GM18511 (cell line): ENCODE results near the gene LRRFIP1.
"Not testable (repeated sequence)": the region's sequence is repeated elsewhere in the genome, so short reads cannot be mapped to it uniquely, and the experiment has no call there.

Source experiments
- ATAC-seq: cut with Tn5 transposase; IDR thresholded peaks from one replicate; pipeline ENCODE4 v1.9.1; 2021; ENCODE audit warnings: mild to moderate bottlenecking, moderate library complexity; ENCODE audit not compliant: unreplicated experiment

LRRFIP1 gene

DNA sequence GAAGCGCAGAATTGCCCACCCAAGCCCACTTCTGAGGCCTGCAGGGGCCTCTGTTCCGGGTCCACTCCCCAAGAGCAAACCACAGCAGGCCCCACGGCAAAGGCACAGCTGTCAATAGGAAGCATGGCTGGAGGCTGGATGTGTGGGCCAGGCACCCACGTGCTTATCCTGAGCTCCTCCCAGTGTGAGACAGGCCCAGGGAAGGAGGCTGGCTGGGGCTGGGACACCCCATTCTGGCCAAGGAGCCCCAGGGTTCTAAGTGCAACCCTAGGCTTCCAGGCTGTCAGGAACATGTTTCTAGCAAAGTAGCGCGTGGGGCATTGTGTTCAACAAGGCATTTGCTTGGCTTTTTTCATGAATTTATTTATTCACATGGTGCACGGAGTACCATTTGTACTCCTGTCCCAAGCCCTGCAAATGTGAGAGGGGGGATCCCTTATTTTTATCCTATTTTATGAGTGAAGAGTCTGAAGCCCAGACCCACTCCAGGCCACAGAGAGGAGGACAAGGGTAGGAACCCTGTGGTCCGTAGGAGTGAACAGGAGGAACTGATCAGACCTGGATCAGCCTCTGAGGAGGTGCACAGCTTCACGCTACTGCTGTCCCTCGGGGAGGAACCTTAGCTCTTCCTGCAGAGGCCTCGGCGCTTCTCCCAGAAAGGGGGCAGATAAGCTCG, 30.7 kb upstream of the LRRFIP1 start:
- no peak for ATAC-seq

DNA sequence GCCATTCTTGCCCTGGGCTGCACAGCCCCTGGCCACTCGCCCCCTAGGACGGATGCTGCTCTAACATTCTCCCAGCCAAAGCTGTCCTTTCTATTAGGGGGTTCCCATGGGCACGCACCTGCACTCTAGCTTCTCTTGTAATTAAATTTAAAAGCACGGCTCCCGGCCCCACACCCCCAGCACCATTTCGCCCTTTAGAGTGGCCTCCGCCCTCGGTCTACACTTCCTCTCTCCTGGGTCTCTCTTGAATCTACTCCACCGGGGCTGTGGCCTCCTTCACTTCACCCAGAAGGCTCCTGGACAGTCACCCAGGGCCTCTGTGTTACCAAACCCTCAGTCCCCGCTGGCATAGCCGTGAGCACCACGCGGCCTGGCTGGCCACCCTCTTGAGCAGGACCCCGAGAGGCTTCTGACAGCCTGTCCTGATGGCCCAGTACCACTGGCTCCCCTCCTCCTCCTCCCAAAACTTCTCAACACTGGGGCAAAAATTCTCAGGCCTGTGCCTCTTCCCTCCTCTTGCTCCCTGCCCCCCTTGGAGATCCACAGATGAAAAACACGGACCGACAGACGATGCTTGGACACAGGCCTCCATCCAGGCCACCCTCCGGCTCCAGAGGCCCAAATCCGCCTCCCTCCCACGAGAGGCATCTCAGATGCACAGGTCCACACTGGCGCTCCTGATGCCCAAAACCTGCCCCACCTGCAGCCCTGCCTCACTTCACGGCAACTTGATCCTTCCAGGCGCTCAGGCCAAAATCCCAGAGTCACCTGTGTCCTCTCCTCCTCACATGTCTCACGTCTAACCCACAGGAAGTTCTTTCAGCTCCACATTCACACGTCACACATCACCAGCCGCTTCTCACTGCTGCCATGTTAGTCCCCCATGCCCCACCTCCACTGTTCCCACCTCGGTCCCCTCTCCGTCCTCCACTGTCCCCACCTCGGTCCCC, 29.9 kb upstream of the LRRFIP1 start:
- no peak for ATAC-seq

DNA sequence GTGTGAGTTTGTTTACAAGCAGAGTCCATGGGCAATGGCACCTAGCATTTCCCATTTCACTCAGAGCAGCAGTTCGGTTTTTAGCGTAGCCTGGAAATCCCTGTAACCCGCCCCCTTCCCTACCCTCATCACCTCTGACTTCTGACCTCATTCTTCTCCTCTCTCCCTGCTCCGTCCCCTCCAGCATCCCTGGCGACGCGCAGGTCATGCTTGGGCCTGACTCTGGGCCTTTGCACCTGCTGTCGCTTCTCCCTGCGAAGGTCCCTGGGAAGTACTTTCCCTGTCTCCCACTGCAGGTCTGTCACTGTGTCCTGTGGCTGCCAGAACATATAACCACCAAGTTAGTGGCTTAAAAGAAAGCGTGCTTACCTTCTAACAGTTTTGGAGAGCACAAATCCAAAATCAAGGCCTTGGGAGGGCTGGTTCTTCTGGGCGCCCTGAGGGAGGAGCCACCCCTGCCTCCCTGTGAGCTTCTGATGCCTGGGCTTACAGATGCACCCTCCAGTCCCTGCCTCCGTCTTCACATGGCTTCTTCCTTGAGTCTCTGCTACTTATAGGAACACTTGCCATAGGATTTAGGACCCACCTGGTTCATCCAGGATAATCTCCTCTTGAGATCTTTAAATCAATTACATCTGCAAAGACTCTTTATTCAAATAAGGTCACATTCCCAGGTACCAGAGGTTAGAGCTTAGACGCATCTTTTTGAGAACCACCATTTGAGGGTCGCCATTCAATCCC, 28.7 kb upstream of the LRRFIP1 start:
- ATAC-seq: no peak

DNA sequence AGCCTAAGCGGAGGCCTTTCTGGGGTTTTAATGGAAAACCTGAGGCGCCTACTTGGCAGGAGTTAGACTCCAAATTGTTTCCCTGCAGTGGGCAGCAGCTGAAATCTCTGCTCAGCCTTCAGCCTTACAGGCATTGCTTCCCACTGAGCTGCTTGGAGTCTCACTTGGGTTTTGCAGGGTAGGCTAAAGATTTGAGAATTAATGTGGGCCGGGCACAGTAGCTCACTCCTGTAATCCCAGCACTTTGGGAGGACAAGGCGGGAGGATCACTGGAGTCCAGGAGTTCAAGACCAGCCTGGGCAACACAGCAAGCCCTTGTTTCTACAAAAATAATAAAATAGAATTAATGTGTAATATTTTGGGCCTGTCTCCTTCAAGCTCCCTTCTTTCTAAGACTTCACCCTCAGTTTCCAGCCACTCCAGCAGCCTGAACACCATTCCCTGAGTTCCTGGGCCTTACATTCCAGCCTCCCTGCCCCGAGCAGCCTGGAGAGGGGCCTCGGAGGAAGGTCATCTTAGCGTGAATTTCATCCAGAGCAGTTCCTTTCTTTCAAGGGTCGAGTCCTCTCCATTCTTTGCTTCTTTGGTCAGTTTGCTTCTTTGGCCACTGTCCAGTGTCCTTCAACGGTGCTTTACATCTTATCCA, 27.8 kb upstream of the LRRFIP1 start:
- ATAC-seq: no peak

DNA sequence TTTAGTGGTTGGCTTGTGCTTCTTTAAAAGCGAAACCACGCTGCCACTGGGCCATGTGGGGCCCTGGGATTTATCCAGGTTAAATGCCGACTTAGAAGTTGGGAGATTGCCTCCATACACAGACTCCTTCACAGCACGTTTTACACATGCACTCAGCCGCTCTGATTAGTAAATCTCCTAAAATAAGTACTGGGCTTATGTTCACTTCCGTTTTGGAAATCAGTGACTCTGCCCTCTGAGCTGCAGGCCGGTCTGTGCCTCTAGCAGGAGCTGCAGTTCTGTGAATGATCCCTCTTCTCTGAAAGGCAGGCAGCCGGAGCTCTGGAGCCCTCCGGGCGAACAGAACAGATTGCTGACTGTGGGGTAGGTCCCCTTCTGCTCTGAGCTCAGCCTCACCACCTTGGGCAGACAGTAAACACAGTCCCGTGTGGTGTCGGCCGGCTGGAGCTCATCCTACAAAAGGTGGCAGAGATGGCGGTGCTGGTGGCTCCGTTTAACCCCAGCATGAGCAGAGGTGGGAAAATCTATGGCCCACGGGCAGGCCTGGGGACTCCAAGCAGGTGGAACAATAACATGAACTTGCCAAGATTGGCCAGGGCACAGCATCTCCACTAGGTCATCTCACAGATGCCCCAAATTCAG, 27.1 kb upstream of the LRRFIP1 start:
- no peak for ATAC-seq

DNA sequence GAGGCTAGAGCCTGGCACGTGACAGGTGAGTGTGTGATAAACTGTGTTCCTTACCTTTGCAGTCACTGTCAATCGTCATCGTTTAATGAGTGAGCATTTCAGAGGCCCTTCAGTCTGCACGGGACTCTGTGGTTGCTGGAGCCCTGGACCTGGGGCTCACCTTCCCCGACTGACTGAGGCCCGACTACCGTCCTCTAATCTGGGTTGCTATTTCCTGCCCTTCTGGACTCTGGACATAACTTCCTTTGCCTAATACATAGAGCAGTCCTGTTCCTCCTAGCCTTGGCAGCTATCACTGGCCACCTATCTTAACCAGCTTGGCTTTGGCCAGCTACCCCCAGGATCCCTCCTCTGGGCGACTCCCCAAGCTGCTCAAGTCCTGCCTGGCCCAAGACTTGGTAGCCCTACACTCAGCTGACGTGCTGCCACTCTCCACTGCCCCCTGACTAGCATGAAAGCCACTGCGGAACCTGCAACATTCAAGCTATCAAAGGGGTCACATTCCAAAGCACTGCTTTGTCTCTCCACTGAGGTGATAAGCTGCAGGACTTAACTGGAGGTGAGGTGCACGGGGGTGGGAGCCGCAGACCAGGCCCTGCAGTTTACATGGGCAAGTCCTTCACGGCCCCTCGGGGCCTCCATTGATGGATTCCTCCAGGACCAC, 25.8 kb upstream of the LRRFIP1 start:
- ATAC-seq: no peak

DNA sequence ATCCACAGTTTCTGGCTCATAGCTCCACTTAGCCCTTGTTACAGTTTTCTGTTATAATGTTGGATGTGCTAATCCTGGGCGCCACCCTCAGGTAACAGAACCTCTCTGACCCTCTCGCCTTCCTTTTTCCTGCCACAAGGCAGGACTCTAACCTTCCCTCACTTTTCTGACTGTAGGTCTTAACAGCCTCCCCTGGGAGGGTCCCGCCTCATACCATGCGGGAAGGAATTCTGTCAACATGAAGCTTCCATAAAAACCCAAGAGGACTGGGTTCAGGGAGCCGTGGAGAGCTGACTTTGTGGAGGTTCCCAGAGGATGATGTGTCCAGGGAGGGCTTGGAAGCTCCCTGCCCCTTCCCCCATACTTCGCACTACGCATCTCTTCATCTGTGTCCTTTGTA, 25.0 kb upstream of the LRRFIP1 start:
- ATAC-seq: no peak

DNA sequence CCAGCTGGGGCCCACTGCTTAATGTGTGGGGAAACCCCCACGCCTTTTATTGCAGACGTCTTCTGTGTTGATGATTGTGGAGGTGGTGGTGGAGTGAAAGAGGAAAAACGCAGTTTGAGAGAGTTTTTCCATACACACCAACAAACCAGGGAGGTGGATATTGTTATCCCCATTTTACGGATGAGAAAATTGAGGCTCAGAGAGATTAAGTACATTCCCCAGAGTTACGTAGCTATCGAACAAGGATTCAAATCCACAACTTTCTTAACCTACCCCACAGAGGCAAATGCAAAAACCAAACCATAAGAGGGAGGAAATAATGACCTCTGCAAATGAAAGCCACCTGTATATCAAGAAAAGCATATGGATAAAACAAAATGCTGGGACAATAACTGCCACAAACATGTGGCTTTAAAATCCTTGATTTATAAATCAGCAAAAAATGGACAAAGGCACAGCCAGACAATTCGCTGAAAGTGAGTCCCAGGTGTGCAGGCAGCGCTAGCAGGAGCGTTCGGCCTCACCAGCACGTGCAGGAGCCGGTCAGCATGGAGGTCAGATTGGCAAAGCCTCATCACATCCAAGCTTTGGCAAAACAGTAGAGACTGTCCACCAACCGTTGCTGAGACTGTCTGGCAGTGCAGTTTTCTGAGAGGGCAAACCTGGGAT, 24.2 kb upstream of the LRRFIP1 start:
- no peak for ATAC-seq

DNA sequence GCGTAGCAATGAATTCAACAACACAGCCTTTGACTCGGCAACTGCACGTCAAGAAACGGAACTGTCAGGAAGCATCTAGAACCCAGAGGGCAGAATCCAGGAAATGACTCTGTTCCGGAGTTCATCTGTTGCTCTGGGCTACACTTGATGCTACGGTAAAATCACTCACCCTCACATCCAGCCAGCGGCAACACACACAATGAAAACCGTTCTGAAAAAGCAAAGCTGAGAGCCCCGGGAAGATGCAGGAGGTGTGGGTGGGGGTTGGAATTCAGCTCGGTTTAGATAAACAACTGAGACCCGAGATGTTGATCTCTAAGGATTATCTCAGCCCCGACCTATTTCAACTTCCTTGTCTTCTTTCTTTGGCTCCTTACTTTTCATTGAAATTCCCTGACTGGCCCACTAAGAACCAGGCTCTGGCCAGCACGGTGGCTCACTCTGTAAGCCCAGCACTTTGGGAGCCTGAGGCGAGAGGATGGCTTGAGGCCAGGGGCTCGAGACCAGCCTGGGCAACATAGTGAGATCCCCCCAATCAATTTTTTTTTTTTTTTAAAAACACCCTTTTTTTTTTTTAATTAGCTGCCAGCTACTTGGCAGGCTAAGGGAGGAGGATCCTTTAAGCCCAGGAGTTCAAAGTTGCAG, 23.5 kb upstream of the LRRFIP1 start:
- peak; percentile 90 for ATAC-seq

DNA sequence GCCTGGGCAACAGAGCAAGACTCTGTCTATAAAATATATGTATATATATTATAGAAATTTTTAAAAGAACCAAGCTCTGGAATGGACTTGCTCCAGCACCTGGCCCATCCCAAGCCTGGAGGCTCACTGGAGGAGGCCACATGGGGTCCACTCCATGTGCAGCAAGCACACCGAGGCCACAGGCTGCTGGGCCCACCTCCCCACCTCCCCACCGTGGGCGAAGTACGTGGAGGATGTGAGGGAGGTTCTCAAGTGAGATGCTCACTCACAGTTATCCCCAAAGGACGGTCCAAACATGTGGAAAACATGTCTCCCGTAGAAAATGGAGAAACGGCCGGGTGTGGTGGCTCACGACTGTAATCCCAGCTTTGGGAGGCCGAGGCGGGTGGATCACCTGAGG, 23.0 kb upstream of the LRRFIP1 start:
- ATAC-seq: no peak

DNA sequence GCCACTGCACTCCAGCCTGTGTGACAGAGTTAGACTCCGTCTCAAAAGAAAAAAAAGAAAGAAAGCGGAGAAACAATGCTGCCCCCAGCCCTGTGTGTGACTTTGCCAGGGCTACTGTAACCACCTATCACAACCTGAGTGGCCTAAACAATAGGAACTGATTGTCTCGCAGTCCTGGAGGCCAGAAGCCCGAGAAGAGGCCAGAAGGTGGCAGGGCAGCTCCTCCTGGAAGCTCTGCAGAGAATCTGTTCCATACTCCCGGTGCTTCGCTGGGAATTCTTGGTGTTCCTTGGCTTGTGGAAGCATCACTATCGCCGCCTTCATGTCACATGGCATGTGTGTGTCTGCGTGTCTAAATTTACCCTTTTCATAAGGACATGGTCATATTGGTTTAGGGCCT, 22.4 kb upstream of the LRRFIP1 start:
- no peak for ATAC-seq

DNA sequence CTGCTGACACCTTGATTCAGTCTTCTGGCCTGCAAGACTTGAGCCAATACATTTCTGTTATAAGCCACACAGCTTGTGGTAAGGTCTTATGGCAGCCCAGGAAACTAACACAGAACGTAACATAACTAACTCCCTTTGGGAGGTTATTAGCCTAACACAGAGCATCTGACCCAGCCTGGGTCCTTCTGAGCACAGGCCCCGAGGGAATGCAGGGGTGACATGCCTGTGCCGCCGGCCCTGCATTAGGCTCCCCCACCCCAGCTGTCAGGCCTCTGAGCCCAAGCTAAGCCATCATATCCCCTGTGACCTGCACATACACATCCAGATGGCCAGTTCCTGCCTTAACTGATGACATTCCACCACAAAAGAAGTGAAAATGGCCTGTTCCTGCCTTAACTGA, 20.9 kb upstream of the LRRFIP1 start:
- ATAC-seq: not testable (repeated sequence)

DNA sequence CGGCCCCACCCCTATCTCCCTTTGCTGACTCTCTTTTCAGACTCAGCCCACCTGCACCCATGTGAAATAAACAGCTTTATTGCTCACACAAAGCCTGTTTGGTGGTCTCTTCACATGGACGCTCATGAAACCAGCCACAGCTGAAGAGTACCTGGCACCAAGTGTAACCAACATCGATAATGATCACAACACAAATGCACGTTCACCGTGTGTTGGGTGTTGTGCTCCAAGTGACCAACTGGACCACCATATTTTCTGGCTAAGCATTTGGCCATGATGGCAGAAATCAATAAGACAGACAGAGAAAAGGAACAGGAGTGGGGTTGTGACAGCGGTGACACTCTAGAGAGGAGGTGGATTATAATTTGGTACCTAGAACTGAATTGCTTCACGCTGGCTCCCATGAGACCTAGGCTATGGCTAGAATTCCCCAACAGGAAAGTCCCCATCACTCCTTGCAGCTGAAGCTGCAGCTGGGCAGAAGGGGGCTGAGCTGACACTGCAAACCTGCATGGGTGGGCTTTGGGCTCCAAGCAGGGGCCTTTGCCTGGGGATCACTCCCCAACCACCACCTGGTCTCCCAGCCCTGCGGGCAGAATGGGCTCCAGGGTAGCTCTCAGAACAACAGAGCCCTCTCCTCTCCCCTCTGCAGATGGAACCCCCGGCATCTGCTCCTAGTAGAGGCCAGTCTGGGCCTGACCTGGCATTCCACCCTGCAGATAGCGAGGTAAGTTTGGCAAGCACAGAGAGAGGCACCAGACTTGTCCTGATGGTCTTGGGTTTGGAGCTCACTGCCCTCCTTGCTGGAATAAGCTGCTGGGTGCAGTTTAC, 14.6 kb upstream of the LRRFIP1 start:
- ATAC-seq: no peak

DNA sequence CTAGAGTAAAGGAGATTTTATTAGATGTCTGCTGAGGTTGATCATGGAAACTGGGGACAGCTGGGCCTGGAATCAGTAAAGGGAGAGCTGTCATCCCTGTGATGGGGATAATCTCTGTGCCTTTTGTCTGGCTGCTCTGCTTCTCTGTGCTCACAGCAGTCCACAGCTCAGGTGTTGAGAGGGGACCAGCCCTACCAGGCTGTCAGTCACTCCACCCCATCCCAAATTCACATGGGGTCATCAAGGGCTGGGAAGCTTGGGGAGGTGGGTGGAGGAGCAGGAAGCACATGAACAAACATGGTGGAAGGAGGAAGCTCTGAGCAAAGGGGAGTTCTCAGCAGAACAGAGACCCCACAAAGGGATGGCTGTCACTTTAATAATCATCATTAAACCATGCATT, 13.7 kb upstream of the LRRFIP1 start:
- ATAC-seq: no peak

DNA sequence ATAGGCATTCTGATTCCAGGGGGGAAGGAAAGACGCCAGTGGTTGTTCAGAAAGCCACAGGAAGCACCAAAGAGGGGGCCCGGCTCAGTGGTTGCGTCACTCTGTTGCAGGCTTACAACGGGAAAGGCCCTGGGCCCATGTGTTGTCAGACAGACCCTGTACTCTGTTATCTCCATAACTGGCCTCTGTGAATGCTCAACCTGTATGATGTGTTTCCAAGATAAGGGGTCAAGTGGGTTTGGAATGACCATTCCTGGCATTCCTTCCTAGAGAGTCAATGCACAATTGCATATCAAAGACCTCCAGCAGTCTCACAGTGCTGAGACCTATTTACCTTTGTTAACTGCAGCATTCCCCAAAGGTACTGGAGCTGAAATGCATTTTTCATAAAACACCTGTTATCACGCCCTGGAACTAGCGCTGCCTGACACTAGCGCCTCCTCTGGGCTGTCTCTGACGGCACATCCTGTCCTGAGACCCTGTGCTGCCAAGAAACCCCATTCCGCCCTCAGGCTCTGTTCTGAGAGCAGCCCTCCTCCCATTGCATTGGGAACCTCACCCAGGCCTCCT, 13.2 kb upstream of the LRRFIP1 start:
- no peak for ATAC-seq

DNA sequence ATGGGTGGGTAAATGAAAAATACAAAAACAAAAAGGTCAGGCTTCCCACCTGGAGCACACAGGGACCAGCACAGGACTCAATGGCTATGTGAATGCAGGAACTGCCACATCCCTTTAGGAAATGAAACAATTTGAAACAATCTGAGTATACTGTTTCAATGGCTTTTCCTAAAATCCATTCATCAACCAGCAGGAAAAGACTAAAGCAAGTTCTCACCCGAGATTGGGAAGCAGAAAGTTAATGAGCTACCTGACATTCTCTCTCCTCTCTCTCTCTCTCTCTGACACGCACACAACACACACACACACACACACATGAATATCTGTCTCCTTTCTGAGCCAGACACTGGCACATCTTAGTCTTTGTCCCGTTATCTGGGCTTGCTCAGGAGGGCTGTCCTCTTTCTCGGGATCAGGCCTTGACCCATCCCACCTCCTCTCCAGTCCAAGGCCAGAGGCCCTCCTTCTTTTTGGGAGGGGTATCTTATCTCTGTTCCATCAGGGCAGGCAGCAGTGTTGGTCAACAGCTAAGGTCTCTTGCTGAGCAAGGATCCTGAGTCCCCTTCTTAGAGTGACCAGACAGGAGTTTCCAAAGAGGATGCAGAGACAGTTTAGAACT, 11.6 kb upstream of the LRRFIP1 start:
- no peak for ATAC-seq

DNA sequence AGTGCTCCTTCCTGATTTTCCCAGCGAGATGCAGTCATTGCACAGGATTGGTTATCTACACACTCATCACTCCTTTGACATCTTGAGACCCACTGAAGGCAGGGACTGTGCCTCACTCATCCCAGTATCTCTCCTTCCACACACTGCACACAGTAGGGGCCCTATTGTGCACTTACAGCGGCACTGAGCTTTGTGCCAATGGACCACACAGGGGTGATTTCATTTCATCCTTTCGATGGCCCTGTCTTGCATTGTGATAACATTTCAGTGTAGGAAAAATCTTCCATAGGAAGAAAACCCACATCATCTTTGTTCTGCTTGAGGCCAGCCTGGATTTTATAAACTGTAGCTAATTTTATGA, 11.0 kb upstream of the LRRFIP1 start:
- ATAC-seq: no peak
